GM12892 (cell line): Measurements from ENCODE around the gene SPDYE5. TPM values are rescaled to one million over a fixed set of nuclear protein-coding genes. Genes with fewer than 3 reads are reported as not detected.
A peak's percentile ranks its signal among the peaks of the same experiment; 100 is the strongest.
"Not testable (repeated sequence)": the region's sequence is repeated elsewhere in the genome, so short reads cannot be mapped to it uniquely, and the experiment has no call there.

Experiments
- DNase-seq: peaks from one replicate; pipeline ENCODE4 v3.0.0; 2011; ENCODE audit not compliant: insufficient read length
- FAIRE-seq: peaks from 2 replicates; lab custom pipeline; 2011; peaks lifted over from hg19 to GRCh38; lab: Jason Lieb, UNC
- POLR2A ChIP-seq: IDR thresholded peaks from 2 replicates; pipeline ENCODE4 v1.6.1; 2011; ENCODE audit warnings: low read depth, low read length, control low read depth
- POLR2AphosphoS5 ChIP-seq: IDR thresholded peaks from 2 replicates; pipeline ENCODE4 v1.6.1; 2011; ENCODE audit warnings: low read depth, low read length, control low read depth
- TAF1 ChIP-seq: IDR thresholded peaks from 2 replicates; pipeline ENCODE4 v1.6.1; 2011; ENCODE audit warnings: low read depth, mild to moderate bottlenecking, control low read depth, low read length, borderline replicate concordance
- polyA plus RNA-seq: library from polyadenylated mRNA; unstranded; fragments of >200 nt; gene quantifications from one replicate; pipeline ENCODE4 v1.2.1, GENCODE V29; 2012; ENCODE audit warnings: missing spikeins, inconsistent platforms; ENCODE audit not compliant: missing spikeins

The SPDYE5 gene, protein sequence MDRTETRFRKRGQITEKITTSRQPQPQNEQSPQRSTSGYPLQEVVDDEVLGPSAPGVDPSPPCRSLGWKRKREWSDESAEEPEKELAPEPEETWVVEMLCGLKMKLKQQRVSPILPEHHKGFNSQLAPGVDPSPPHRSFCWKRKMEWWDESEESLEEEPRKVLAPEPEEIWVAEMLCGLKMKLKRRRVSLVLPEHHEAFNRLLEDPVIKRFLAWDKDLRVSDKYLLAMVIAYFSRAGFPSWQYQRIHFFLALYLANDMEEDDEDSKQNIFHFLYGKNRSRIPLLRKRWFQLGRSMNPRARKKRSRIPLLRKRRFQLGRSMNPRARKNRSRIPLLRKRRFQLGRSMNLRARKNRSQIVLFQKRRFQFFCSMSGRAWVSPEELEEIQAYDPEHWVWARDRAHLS
- polyA plus RNA-seq: 1.9 TPM

DNA sequence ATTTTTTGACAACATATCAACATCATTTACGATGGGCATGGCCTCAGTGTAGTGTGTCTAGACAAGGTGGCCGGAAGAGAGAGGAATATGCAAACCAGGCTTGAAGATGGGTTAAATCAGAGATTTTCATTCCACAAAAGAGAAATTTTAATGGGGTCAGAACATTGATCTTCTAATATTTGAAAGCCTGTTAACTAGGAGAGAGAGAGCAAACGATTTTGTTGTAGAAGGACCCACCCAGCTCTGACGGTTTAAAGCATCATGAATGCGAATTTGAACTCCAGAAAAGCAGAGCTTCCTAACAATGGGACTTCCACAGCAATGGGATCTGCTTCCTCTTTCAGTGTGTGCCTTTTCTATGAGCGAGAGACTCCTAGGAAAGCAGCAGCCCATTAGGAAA lies at the start of gene SPDYE5:
Gene SPDYE5, plus strand, starts transcription at position 301 of the 400 bp plus-strand sequence. CDS start 1,728 bp downstream, outside the sequence.
- not testable (repeated sequence) for FAIRE-seq, DNase-seq

DNA sequence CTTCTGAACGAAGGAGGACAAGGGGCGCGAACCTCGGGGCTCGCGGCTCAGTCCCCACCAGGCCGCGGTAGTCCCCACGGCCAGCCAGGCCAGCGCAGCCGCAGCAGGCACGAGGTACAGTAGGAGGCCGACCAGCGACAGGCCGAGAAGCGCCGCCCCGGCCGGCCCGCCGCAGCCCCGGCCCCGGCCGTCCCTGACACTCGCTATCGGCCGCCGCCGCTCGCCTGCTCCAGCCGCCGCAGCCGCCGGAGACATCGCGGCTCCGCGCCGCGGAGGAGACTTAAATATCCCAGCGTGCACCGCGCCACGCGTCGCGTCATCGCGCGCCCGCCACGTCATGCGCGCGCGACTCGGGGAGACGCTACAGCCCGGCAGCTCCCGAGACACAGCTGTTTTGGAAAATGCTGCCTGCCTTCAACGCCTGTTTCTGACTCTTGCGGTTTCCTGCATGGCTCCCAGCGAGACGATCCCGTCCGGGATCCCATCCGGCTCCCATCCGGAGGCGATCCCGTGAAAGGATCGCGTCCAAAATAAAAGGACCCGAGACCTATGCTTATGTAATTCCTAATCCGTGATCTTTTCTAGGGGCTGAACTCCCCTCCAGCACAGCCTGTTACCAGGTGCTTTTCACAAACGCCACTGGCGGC lies 49.5 kb upstream of the SPDYE5 start:
- FAIRE-seq: peak; percentile 90
- DNase-seq: not testable (repeated sequence)

DNA sequence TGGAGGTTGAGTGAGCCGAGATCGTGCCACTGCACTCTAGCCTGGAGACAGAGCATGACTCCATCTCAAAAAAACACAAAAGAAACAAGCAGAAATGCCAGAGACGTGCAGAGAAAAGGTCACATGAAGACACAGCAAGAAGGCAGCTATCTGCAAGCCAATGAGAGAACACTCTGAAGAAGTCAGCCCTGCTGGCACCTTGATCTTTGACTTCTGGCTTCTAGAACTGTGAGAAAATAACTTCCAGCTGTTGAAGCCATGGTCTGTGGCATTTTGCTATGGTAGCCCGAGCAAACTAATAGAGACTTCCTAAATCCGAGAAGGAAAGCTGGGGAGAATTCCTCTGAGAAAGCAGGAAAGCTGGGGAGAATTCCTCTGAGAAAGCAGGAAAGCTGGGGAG lies 42.2 kb upstream of the SPDYE5 start:
- not testable (repeated sequence) for FAIRE-seq, DNase-seq

DNA sequence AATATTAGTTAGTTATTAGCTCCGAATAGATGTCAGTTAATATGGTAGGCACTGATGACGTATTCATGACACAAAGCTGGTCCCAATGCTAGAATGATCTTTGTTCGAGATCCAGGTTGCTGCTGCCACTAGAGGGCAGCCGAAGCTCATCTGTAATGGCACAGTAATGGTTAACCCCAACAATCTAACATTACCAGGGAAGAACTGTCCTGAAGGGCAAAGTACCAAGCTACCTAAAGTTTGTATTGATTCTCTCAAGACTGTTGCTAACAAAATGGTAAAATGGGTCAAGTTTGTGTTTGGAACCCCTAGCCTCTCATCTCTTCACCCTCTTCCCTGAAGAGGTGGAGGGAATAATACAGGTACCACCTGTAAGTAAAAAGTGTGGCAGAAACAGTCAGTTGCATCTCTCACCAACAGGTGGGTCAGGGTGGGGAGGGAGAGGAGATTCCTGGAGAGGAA lies 39.6 kb upstream of the SPDYE5 start:
- FAIRE-seq: peak; percentile 60
- not testable (repeated sequence) for DNase-seq

DNA sequence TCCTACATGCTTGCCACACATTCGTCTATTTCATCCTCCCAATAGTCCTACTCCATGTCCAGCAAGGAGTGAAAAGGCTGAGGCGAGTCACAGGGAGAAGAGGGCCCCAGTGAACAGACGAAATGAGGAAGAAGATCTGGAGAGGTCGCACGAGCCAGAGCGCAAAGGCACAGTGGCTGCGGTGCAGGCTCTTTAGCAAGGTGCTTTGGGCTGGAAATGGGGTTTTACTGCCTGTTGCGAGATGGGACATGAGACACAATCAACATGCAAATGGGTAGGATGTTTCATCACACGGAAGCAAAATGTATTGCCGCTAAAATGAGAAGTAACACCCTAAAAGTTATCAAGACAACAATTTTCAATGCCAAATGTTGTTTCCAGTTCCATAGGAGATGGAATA lies 35.7 kb upstream of the SPDYE5 start:
- FAIRE-seq, DNase-seq: not testable (repeated sequence)

DNA sequence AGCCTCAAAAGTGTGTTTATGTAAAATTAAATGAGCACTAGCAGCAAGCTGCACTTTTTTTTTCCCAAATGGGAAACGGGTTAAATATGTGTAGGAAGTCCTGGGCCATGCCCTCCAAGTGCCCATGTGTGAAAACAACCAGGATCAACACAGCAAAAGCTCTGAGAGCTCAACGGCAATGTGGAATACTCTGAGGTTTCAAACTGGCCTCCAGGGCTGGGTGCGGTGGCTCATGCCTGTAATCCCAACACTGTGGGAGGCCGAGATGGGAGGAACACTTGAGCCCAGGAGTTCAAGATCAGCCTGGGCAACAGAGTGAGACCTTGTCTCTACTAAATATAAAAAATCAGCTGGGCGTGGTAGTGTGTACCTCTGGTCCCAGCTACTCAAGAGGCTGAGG lies 34.1 kb upstream of the SPDYE5 start:
- DNase-seq, FAIRE-seq: not testable (repeated sequence)

DNA sequence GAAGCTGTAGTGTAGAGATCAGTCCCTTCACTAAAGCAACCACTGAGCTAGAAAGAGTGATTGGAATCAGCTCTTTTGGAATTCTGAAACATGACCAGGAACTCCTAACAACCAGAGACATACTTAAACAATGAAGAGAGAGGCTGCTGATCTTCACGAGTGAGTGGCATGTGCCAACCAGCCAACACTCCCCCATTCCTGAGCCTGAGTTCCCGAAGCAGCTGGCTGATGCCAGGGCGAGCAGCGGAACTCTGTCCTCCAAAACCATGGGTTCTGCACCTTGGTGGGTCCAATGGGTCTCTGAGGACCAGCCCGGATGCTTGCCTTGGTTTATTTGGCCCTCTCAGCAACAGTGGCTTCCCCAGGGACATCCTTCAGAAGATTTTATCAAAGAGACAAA lies 31.6 kb upstream of the SPDYE5 start:
- FAIRE-seq, DNase-seq: not testable (repeated sequence)

DNA sequence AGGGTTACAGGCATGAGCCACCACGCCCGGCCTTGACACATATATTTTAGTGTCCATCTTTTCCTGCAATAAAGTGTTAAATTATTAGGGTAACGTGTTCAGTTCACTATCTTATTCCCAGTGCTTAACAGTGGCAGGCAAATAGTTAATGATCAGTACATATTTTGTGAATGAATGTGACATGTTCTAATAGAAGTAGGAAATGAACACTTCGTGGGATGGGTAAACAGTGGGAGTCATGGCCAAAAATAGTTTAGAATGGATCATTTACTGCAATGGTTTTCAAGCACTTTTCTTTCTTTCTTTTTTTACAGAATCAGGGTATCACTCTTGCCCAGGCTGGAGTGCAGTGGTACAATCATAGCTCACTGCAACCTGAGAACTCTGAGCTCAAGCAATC lies 22.0 kb upstream of the SPDYE5 start:
- DNase-seq: not testable (repeated sequence)

DNA sequence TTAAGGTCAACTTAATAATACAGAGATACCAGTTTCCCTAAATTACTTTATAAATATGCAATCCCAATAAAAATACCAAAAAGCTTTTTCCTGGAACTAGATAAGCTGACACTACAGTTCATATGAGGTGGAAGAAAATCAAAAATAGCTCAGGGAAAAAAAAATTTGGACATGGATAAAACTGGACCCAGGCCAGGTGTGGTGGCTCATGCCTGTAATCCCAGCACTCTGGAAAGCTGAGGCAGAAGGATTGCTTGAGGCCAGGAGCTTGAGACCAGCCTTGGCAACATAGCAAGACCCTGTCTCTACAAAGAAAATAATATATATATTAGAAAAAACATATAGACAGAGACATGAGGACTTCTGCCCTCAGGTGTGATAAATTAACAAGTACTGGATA lies 14.7 kb upstream of the SPDYE5 start:
- not testable (repeated sequence) for DNase-seq, FAIRE-seq

More for the DNA sequence above, 22.0 kb upstream of the SPDYE5 start:
- FAIRE-seq: not testable (repeated sequence)

DNA sequence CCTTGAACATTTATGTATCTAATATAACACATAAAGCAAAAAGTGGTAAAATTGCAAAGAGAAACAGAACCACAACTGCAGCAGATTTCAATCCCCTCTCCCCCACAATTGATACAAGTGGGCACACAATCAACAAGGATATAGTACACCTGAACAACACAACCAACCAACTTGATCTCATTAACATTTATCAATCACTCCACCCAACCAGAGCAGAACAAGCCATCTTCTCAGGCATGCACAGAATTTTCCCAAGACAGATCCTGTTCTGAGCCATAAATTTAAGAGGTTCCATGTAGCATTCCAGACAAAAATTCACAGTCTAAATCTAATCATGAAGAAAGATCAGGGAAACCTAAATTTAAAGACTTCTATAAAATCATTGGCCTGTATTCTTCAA lies 11.8 kb upstream of the SPDYE5 start:
- not testable (repeated sequence) for FAIRE-seq, DNase-seq

DNA sequence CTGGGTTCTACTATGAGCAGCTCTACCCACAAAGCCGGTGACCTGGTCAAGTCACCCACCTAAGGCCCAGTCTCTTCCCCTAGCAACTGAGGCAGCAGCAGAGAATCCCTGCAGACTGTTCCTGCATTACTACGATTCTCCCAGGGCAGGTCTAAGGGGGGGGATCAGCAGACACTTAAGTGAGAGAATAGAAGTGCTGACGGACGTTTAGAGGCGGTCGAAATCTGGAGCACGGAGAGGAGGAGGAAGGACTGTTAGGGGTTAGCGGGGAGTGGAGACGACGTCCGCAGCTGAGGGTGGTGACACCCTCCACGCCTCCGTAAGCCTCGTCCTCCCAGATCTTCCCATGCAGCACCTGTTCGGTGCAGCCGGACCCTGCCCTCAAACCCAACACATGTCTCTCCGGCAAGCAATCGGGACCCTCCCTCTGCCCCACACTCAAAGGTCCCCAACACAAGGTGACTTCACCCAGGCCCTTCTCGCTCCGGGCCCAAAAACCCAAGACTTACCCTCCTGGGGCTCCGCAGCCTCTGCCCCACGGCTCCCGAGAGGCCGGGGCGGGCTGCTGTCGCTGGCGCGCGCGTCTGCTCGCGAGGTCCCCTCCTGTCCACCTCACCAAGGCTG lies 6.7 kb upstream of the SPDYE5 start:
- FAIRE-seq, DNase-seq: not testable (repeated sequence)

DNA sequence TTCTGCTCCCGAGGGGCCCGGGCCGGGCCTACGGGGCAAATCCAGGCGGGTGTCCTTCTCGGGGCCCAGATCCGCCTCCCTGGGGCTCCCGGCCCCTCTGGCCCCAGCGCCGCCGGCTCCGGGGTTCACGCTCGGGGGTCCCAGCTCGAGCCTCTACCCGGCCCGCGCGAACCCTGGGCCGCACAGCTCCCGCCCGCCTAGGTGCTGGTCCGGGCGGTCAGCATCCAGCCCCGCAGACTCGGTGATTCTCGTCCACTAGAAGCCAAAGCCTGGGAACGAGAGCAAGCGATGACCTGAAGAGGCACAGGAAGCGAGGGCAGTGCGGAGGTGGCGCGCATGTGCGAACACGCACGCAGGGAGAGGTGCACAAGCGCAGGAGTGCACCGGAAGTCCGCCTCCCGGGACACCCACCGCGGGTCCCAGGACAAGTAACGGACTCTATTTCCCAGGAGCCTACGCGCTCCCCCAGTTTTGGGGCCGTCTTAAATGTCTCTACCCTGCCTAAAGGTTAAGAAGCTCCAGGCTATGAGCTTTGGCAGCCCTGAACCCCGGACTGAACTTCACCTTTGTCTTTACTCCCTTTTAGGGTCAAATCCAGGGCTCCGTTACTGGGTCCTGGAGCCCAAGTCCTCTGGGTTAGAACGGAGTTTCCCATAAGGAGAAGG lies 6.0 kb upstream of the SPDYE5 start, which contains the start of gene POM121C:
Gene POM121C, minus strand, starts transcription at position 321 of the 665 bp plus-strand sequence. CDS start 44,803 bp downstream, outside the sequence.
- TF ChIP-seq TAF1 (peak; percentile 40; the same call in 1 of the 2 replicates), POLR2AphosphoS5 (peak; percentile 72), POLR2A (peak; percentile 77)
- FAIRE-seq (peak; percentile 5), DNase-seq (peak; percentile 58)

DNA sequence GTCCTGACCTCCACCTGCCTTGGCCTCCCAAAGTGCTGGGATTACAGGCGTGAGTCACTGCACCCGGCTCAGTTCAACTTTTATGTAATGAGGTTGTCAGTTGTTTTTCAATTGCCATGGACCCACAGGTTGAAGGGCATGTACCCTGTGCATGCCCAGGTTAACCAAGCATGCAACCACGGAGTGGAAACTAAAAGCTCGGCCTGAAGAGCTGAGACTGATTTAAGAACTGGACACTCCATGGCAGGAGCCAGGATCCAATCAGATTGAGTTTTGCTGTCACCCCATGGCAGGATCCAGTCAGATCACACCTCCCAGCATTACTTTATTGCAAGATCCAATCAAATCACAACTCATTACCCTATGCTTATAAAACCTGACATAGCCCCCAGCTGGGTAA lies 16.9 kb downstream of the SPDYE5 start:
- FAIRE-seq, DNase-seq: not testable (repeated sequence)

DNA sequence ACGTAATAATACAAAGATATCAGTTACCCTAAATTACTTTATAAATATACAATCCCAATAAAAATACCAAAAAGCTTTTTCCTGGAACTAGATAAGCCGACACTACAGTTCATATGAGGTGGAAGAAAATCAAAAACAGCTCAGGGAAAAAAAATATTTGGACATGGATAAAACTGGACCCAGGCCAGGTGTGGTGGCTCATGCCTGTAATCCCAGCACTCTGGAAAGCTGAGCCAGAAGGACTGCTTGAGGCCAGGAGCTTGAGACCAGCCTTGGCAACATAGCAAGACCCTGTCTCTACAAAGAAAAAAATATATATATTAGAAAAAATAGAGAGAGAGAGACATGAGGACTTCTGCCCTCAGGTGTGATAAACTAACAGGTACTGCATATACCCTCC lies 26.7 kb downstream of the SPDYE5 start:
- FAIRE-seq: not testable (repeated sequence)

DNA sequence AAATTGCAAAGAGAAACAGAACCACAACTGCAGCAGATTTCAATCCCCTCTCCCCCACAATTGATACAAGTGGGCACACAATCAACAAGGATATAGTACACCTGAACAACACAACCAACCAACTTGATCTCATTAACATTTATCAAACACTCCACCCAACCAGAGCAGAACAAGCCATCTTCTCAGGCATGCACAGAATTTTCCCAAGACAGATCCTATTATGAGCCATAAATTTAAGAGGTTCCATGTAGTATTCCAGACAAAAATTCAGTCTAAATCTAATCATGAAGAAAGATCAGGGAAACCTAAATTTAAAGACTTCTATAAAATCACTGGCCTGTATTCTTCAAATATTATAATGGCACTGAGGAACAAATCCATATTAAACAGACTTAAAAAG lies 29.6 kb downstream of the SPDYE5 start:
- FAIRE-seq, DNase-seq: not testable (repeated sequence)

More for the DNA sequence above, 26.7 kb downstream of the SPDYE5 start:
- DNase-seq: not testable (repeated sequence)

DNA sequence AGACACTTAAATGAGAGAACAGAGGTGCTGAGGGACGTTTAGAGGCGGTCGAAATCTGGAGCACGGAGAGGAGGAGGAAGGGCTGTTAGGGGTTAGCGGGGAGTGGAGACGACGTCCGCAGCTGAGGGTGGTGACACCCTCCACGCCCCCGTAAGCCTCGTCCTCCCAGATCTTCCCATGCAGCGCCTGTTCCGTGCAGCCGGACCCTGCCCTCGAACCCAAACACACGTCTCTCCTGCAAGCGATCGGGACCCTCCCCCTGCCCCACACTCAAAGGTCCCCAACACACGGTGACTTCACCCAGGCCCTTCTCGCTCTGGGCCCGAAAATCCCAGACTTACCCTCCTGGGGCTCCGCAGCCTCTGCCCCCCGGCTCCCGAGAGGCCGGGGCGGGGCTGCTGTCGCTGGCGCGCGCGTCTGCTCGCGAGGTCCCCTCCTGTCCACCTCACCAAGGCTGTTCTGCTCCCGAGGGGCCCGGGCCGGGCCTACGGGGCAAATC lies 35.2 kb downstream of the SPDYE5 start:
- DNase-seq: not testable (repeated sequence)

More for the DNA sequence above, 35.2 kb downstream of the SPDYE5 start:
- not testable (repeated sequence) for FAIRE-seq
